OCI-M2 (cell line): ENCODE measurements around the gene ITGA6.

Experiments used
- DNase-seq: peaks from one replicate; lab custom pipeline; 2025; ENCODE audit not compliant: unreplicated experiment; lab: John Stamatoyannopoulos, UW

Gene ITGA6

GRCh38 chr2:172439911-172440310, 12.5 kb downstream of the ITGA6 start:
- no peak for DNase-seq

- DNase-seq: no peak
Observed at GRCh38 chr2:172440795-172441194, 13.4 kb downstream of the ITGA6 start.

GRCh38 chr2:172442072-172442895, 14.9 kb downstream of the ITGA6 start:
- no peak for DNase-seq

GRCh38 chr2:172445851-172446250, 18.5 kb downstream of the ITGA6 start:
- DNase-seq: no peak

GRCh38 chr2:172446474-172447063, 19.2 kb downstream of the ITGA6 start:
- no peak for DNase-seq

GRCh38 chr2:172447811-172448493, 20.6 kb downstream of the ITGA6 start:
- DNase-seq: no peak

- no peak for DNase-seq
Observed at GRCh38 chr2:172448544-172449267, 21.3 kb downstream of the ITGA6 start.

GRCh38 chr2:172449911-172450550, 22.6 kb downstream of the ITGA6 start:
- no peak for DNase-seq

- no peak for DNase-seq
Observed at GRCh38 chr2:172451923-172452322, 24.5 kb downstream of the ITGA6 start.

- DNase-seq: no peak
Observed at GRCh38 chr2:172452845-172453244, 25.5 kb downstream of the ITGA6 start.

- DNase-seq: no peak
Observed at GRCh38 chr2:172454404-172455120, 27.2 kb downstream of the ITGA6 start.

- DNase-seq: no peak
Observed at GRCh38 chr2:172455121-172455515, 27.7 kb downstream of the ITGA6 start.

GRCh38 chr2:172456002-172456401, 28.6 kb downstream of the ITGA6 start:
- DNase-seq: no peak

GRCh38 chr2:172457536-172457935, 30.1 kb downstream of the ITGA6 start:
- no peak for DNase-seq

GRCh38 chr2:172458561-172459124, 31.3 kb downstream of the ITGA6 start:
- no peak for DNase-seq

- no peak for DNase-seq
Observed at GRCh38 chr2:172460780-172461201, 33.4 kb downstream of the ITGA6 start.

GRCh38 chr2:172461591-172462372, 34.4 kb downstream of the ITGA6 start:
- DNase-seq: no peak

GRCh38 chr2:172462373-172462848, 35.0 kb downstream of the ITGA6 start:
- no peak for DNase-seq

- no peak for DNase-seq
Observed at GRCh38 chr2:172462849-172463381, 35.5 kb downstream of the ITGA6 start.
